Measurements from ENCODE around the gene TMOD1. TPM values are rescaled to one million over a fixed set of nuclear protein-coding genes. Genes with fewer than 3 reads are reported as not detected.

The TMOD1 gene
- total and polyA plus RNA-seq, 2 of the 13 experiments (the other 11 are each of a cell fraction or from before 2014, with no cell fraction given): 0.04 to 0.07 TPM

GRCh38 chr9:97633859-97634490 is 132.5 kb downstream of the TMOD1 start (continued):
- TF ChIP-seq ZBTB49 (CRISPR knock-in tag; IDR thresholded peaks at IDR 0.05; ENCODE audit: borderline replicate concordance) (no peak), ZNF451 (CRISPR knock-in tag; IDR thresholded peaks at IDR 0.05) (peak; percentile 2; the same call in 1 of the 2 replicates), ZNF724P (CRISPR knock-in tag; IDR thresholded peaks at IDR 0.05; ENCODE audit: borderline replicate concordance) (no peak), DMTF1 (CRISPR knock-in tag; IDR thresholded peaks at IDR 0.05) (no peak), ZNF512 (CRISPR knock-in tag; IDR thresholded peaks at IDR 0.05) (no peak), ZNF264 (CRISPR knock-in tag; IDR thresholded peaks at IDR 0.05) (no peak), ZNF225 (CRISPR knock-in tag; IDR thresholded peaks at IDR 0.05) (peak; percentile 79; the same call in 1 of the 2 replicates), ADNP (CRISPR knock-in tag; IDR thresholded peaks at IDR 0.05) (no peak), CHD2 (IDR thresholded peaks at IDR 0.05; ENCODE audit: low read depth, low read length) (no peak), ZNF44 (CRISPR knock-in tag; IDR thresholded peaks at IDR 0.05) (no peak), ZSCAN30 (CRISPR knock-in tag; IDR thresholded peaks at IDR 0.05) (no peak), E2F5 (CRISPR knock-in tag; conservative IDR thresholded peaks at IDR 0.05) (no peak), ZSCAN25 (CRISPR knock-in tag; IDR thresholded peaks at IDR 0.05) (no peak), TOPORS (CRISPR knock-in tag; IDR thresholded peaks at IDR 0.05) (peak; percentile 88; the same call in 1 of the 2 replicates), FLYWCH1 (CRISPR knock-in tag; IDR thresholded peaks at IDR 0.05) (no peak), SMAD9 (CRISPR knock-in tag; IDR thresholded peaks at IDR 0.05) (peak; percentile 89; the same call in 1 of the 2 replicates)
- TF ChIP-seq, protein P1, sequence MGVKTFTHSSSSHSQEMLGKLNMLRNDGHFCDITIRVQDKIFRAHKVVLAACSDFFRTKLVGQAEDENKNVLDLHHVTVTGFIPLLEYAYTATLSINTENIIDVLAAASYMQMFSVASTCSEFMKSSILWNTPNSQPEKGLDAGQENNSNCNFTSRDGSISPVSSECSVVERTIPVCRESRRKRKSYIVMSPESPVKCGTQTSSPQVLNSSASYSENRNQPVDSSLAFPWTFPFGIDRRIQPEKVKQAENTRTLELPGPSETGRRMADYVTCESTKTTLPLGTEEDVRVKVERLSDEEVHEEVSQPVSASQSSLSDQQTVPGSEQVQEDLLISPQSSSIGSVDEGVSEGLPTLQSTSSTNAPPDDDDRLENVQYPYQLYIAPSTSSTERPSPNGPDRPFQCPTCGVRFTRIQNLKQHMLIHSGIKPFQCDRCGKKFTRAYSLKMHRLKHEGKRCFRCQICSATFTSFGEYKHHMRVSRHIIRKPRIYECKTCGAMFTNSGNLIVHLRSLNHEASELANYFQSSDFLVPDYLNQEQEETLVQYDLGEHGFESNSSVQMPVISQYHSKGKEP (CRISPR knock-in tag; IDR thresholded peaks at IDR 0.05): no peak
- TF ChIP-seq, protein P2, sequence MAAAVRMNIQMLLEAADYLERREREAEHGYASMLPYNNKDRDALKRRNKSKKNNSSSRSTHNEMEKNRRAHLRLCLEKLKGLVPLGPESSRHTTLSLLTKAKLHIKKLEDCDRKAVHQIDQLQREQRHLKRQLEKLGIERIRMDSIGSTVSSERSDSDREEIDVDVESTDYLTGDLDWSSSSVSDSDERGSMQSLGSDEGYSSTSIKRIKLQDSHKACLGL (CRISPR knock-in tag; IDR thresholded peaks at IDR 0.05): no peak
